Activated CD8-positive, alpha-beta memory T cell treated with anti-CD3 and anti-CD28 coated beads, Interleukin-2, amount 10 ng/mL, durations not matched to agents 7 days and 5 days (primary cell): ENCODE data around the gene ST3GAL2. TPM values are rescaled to one million over a fixed set of nuclear protein-coding genes. Genes with fewer than 3 reads are reported as not detected.
A peak's percentile ranks its signal among the peaks of the same experiment; 100 is the strongest.
"Not testable (repeated sequence)": the region's sequence is repeated elsewhere in the genome, so short reads cannot be mapped to it uniquely, and the experiment has no call there.

Source experiments
- ATAC-seq: fragments of 150-1000 bp; cut with Tn5 transposase; one replicate; pipeline ENCODE4 v1.10.0; 2021; ENCODE audit warnings: moderate library complexity
- CTCF ChIA-PET: fragments of 350-600 bp; sonication (Branson Sonifier 250); formaldehyde crosslinking; loops from one replicate; lab custom pipeline; 2021; ENCODE audit warnings: antibody characterized with exemption; lab: Charles Lee
- DNase-seq: peaks from one replicate; pipeline ENCODE4 v3.0.0-alpha.2; 2020
- H3K27ac Mint-ChIP-seq: one replicate; pipeline ENCODE4 v1.8.0; 2021; ENCODE audit warnings: mild to moderate bottlenecking, mixed read lengths
- H3K27me3 Mint-ChIP-seq: one replicate; pipeline ENCODE4 v1.8.0; 2021; ENCODE audit warnings: mixed read lengths
- H3K36me3 Mint-ChIP-seq: one replicate; pipeline ENCODE4 v1.8.0; 2021; ENCODE audit warnings: mild to moderate bottlenecking, mixed read lengths
- H3K4me1 Mint-ChIP-seq: one replicate; pipeline ENCODE4 v1.8.0; 2021; ENCODE audit warnings: mixed read lengths
- H3K4me3 Mint-ChIP-seq: one replicate; pipeline ENCODE4 v1.8.0; 2021; ENCODE audit warnings: mild to moderate bottlenecking, moderate library complexity, mixed read lengths
- H3K9me3 Mint-ChIP-seq: one replicate; pipeline ENCODE4 v1.8.0; 2022; ENCODE audit warnings: low read depth, mixed read lengths
- total RNA-seq, 2 experiments: library from RNA; stranded (reverse); gene quantifications; one replicate each; pipeline ENCODE4 v1.2.3, GENCODE V29; 2021

ST3GAL2 gene
- total RNA-seq, 2 experiments from 2014 or later = 23.6 to 34.2 TPM

DNA sequence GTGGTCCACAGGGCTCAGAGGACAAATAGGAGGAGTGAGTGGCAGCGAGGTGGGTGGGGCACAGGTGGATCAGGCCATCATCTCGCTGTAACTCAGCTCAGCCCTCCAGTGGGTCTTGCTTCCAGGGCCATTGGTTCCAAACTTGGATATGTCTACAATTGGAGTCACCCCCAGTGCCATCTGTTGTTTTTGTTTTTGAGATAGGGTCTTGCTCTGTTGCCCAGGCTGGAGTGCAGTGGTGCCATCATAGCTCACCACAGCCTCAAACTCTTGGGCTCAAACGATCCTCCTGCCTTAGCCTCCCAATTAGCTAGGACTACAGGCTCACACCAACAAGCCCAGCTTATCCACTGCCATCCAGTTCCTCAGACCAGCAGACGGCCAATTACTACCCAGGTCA, 46.3 kb downstream of the ST3GAL2 start:
- H3K4me1 Mint-ChIP-seq = peaks cover 15% of the 10 kb centered on the region
- H3K27me3 Mint-ChIP-seq = no peaks in the 10 kb centered on the region
- no peak for ATAC-seq
- no peak overlapping the region for H3K27ac Mint-ChIP-seq
- no peak overlapping the region for H3K4me3 Mint-ChIP-seq
- CTCF ChIA-PET = interaction anchor here (0.6 to 4.3 kb wide), 2 partner anchors 12 to 133 kb away, joined by 3 to 19 read pairs; no protein-coding TSS in a partner anchor
- no peaks in the 10 kb centered on the region for H3K9me3 Mint-ChIP-seq
- peaks cover 6% of the 10 kb centered on the region for H3K36me3 Mint-ChIP-seq
- DNase-seq = no peak

DNA sequence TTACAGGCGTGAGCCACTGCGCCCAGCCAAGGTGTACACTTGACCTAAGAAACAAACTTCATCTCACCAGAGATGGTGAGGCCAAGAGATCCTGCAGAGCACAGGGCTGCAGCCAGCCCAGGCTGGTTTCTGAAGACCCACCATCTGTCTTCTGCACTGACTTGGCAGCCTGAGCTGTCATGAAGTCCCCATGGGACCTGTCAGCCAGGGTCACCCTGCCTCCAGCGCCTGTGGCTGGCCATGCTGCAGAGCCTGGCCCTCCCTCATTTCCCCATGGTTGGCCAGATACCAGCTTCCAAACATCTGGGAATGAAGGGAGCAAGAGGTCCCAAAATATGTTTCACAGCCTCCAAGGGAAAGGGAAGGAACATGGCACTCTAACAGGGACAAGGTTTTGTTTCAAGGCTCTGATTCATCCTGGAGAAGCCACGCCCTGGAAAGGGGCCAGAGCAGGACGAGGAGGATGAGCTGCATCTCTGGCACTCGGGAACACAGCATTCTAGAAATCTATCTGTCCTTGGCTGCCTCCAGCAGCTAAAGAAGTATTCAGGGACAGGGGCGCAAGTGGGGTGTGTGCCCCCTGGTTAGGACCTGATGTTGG, 46.9 kb downstream of the ST3GAL2 start:
- Mint-ChIP-seq H3K4me3 (no peak overlapping the region), H3K4me1 (peaks cover 15% of the 10 kb centered on the region), H3K36me3 (peaks cover 6% of the 10 kb centered on the region), H3K9me3 (no peaks in the 10 kb centered on the region), H3K27me3 (no peaks in the 10 kb centered on the region), H3K27ac (no peak overlapping the region)
- ATAC-seq (no peak), DNase-seq (no peak)
- CTCF ChIA-PET = interaction anchor here (0.6 to 4.3 kb wide), 4 partner anchors 7 to 134 kb away, joined by 3 to 19 read pairs (median 4); no protein-coding TSS in a partner anchor

DNA sequence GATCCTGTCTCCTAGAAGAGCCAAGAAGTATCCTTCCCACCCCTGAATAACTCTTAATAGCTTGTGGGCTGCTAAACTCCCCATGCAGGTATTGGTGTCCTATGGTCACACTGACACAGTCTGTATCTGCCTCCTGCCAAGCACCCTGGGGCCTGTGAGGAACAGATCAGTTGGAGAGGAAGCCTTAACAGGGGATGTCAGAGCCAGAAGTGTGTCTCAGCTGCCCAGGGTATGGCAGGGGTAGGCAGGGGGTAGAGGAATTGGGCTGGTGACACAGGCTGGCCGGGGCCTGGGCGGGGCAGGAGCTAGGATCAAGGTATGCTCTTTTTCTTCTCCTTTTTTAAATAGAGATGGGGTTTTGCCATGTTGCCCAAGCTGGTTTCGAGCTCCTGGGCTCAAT, 47.5 kb downstream of the ST3GAL2 start:
- no peak overlapping the region for H3K4me3 Mint-ChIP-seq
- H3K4me1 Mint-ChIP-seq = peaks cover 15% of the 10 kb centered on the region
- H3K27ac Mint-ChIP-seq = no peak overlapping the region
- no peaks in the 10 kb centered on the region for H3K27me3 Mint-ChIP-seq
- CTCF ChIA-PET = interaction anchor here (0.9 to 4.3 kb wide), 3 partner anchors 8 to 118 kb away, joined by 3 to 19 read pairs (median 4); no protein-coding TSS in a partner anchor
- no peak for ATAC-seq
- H3K36me3 Mint-ChIP-seq = peaks cover 6% of the 10 kb centered on the region
- no peak for DNase-seq
- H3K9me3 Mint-ChIP-seq = no peaks in the 10 kb centered on the region

DNA sequence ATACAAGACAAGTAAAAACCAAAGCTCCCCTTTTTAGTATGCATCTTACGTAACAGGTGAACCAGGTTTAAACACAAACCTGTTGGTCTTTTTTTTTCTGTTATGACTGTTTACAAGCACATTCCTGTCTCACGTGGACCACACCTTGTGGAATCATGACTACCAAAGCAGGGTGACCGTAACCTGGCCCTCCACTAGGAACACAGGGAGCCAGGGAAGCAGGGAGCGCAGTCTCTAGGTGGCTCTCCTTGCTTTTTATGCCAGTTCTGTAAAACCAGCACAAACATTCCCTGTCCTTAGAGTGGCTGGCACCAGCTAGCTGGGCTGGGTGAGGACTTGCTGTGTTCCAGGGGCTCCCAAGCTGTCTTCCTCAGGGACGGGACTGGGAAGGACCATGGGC, 48.1 kb downstream of the ST3GAL2 start:
- no peak overlapping the region for H3K27ac Mint-ChIP-seq

DNA sequence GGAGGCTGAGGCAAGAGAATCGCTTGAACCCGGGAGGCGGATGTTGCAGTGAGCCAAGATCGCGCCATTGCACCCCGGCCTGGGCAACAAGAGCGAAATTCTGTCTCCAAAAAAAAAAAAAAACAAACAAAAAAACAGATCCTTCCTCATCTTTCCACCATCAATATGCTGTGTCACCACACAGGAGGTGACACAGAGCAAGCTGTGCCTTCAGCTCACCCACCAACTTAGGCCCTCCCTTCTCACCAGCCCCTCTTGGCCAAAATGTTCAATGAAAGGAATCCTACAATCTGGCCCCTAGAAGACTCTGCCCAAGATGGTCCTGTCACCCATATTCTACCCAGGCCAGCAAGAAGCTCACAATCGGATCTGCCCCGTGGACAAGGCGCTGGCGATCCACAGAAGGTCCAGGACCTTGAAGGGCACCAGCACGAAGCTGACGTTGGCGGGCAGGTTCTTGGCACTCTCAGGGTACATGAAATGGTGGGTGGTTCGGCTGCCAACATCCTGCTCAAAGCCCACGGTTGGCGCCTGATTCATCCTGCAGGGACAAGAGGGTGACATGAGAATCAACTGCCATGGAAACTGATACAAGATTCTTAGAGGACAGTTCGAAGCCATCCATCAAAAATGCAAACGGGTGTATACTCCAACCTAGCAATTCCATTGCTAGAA, 50.8 kb downstream of the ST3GAL2 start:
- no peak overlapping the region for H3K27ac Mint-ChIP-seq
- no peaks in the 10 kb centered on the region for H3K27me3 Mint-ChIP-seq
- no peak overlapping the region for H3K4me3 Mint-ChIP-seq
- peaks cover 13% of the 10 kb centered on the region for H3K4me1 Mint-ChIP-seq
- CTCF ChIA-PET = interaction anchor here (0.7 to 2.0 kb wide), 4 partner anchors 18 to 1236 kb away, joined by 3 to 5 read pairs (median 4); no protein-coding TSS in a partner anchor
- DNase-seq (no peak), ATAC-seq (no peak)
- no peaks in the 10 kb centered on the region for H3K9me3 Mint-ChIP-seq
- peaks cover 6% of the 10 kb centered on the region for H3K36me3 Mint-ChIP-seq

More for the DNA sequence above, 48.1 kb downstream of the ST3GAL2 start:
- Mint-ChIP-seq H3K4me3 (no peak overlapping the region), H3K36me3 (peaks cover 6% of the 10 kb centered on the region), H3K4me1 (peaks cover 15% of the 10 kb centered on the region), H3K27me3 (no peaks in the 10 kb centered on the region), H3K9me3 (no peaks in the 10 kb centered on the region)
- CTCF ChIA-PET = interaction anchor here (0.9 to 4.3 kb wide), 2 partner anchors 9 to 10 kb away, joined by 3 to 19 read pairs; no protein-coding TSS in a partner anchor
- DNase-seq (no peak), ATAC-seq (no peak)

DNA sequence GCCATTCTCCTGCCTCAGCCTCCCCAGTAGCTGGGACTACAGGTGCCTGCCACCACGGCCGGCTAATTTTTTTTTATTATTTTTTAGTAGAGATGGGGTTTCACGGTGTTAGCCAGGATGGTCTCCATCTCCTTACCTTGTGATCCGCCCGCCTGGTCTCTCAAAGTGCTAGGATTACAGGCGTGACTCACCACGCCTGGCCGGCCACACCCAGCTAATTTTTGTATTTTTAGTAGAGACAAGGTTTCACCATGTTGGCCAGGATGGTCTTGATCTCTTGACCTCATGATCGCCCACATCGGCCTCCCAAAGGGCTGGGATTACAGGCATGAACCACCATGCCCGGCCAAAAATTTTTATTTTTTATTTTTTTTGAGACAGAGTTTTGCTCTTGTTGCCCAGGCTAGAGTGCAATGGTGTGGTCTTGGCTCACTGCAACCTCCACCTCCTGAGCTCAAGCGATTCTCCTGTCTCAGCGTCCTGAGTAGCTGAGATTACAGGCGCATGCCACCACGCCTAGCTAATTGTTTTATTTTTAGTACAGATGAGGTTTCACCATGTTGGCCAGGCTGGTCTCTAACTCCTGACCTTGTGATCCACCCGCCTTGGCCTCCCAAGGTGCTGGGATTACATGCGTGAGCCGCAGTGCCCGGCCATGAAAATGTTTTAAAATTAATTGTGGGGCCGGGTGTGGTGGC, 52.5 kb downstream of the ST3GAL2 start:
- H3K27me3 Mint-ChIP-seq, DNase-seq, H3K4me3 Mint-ChIP-seq, H3K9me3 Mint-ChIP-seq, ATAC-seq, H3K27ac Mint-ChIP-seq, H3K36me3 Mint-ChIP-seq: not testable (repeated sequence)
- H3K4me1 Mint-ChIP-seq = peaks cover 15% of the 10 kb centered on the region
- CTCF ChIA-PET = interaction anchor here (2.0 kb wide), 1 partner anchor 17 kb away, joined by 5 read pairs; no protein-coding TSS in a partner anchor

DNA sequence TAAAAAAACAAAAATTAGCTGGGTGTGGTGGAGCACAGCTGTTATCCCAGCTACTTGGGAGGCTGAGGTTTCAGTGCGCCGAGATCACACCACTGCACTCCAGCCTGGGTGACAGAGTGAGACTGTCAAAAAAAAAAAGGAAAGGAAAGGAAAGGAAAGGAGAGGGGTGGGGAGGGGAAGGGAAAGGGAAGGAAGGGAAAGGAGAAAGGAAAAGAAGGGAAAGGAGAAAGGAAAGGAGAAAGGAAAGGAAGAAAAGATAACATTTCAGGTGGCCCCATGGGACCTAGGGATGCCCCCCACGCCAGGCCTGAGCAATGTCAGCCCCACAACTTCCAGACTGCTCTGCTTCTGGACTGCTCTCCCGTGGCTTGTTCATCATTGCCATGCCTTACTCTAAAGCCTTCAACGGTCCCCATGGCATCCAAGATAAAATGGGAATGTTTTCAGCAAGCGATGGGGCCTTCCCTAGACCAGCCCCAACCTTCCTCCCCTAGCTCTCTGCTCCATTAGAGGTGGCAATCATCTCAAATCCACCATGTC, 55.4 kb downstream of the ST3GAL2 start:
- H3K27me3 Mint-ChIP-seq = no peaks in the 10 kb centered on the region
- no peaks in the 10 kb centered on the region for H3K9me3 Mint-ChIP-seq
- CTCF ChIA-PET = no interaction called here
- ATAC-seq (no peak), DNase-seq (no peak)
- H3K4me3 Mint-ChIP-seq = no peak overlapping the region
- H3K27ac Mint-ChIP-seq = no peak overlapping the region
- H3K4me1 Mint-ChIP-seq = peaks cover 11% of the 10 kb centered on the region
- peaks cover 9% of the 10 kb centered on the region for H3K36me3 Mint-ChIP-seq

DNA sequence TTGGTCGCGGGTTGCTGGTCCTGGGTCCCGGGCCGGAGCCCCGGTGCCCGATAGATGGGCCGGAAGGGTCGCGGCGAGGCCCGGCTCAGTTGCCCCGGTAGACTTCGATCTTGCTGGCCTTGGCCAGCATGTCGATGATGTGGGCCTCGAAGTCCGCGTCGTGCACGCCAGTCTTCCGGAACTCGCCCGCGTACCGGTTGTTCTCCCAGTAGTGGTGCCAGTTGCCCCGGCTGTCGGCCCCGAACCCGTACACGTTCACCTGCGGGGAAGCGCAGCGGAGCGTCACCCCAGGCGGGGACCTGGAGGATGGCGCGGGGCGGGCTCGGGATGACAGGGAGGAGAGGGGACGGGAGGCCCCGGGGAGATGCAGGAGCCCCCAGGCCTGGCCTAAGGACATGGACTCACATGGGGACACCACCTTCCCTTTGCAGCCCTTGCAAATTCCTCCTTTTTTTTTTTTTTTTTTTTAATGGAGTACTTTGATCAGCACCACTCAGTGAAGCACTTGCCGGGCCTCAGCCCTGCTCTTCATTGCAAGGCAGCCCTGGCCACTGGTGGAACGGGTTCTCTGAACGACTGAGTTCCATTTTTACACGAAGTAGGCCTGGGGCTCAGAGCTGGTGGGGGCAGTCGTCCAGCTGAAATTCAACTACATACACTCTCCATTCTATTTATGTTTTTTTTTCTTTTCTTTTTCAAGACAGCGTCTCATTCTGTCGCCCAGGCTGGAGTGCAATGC, 57.1 kb downstream of the ST3GAL2 start:
- H3K36me3 Mint-ChIP-seq = peaks cover 8% of the 10 kb centered on the region
- H3K4me3 Mint-ChIP-seq = peak overlapping the region; percentile 92
- no peak for DNase-seq
- H3K9me3 Mint-ChIP-seq = no peaks in the 10 kb centered on the region
- CTCF ChIA-PET = interaction anchor here (0.6 to 3.3 kb wide), 17 partner anchors 9 to 271 kb away, joined by 3 to 19 read pairs (median 4); partner anchors contain the start of genes COG4, DDX19A, DDX19B and SF3B3
- ATAC-seq = no peak
- peaks cover 14% of the 10 kb centered on the region for H3K4me1 Mint-ChIP-seq
- H3K27ac Mint-ChIP-seq = peak overlapping the region; percentile 93
- no peaks in the 10 kb centered on the region for H3K27me3 Mint-ChIP-seq

DNA sequence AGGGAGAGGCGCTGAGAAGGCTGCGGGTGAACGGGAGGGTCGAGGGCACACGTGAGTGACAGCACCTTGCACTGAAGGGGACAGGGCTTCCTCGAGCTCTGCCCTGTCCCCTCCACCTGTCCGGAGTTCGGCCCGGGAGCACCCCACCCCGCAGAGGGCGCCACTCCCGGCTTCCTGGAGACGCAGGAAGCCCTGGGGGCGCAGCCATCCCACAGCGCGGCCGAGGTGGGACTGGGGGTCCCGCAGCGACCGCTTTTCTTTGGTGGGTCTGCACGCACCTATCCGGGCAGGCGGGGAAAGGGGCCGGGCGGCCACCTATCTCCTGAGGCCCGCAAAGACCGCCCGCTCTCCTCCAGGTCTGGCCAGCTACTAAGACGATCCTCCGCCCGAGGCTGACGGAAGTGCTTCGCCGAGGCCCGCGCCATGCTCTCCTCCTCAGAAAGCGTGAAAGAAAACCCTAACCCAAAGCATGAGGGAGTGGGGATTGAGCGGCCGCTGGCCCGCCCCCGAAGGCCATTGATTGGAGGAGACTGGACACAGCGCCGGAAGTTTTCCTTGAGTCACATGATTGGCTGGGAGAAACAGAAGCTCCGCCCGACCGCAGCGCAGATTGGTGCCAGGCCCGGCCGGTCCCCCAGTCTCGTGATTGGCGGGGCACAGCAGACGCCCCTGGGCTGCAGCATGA, 57.8 kb downstream of the ST3GAL2 start:
- Mint-ChIP-seq H3K27me3 (no peaks in the 10 kb centered on the region), H3K27ac (peak overlapping the region; percentile 93), H3K4me3 (peak overlapping the region; percentile 92), H3K4me1 (peaks cover 14% of the 10 kb centered on the region), H3K36me3 (peaks cover 9% of the 10 kb centered on the region), H3K9me3 (no peaks in the 10 kb centered on the region)
- ATAC-seq (peak; percentile 96), DNase-seq (peak; percentile 99)
- CTCF ChIA-PET = interaction anchor here (0.6 to 3.3 kb wide), 19 partner anchors 8 to 272 kb away, joined by 3 to 19 read pairs (median 4); partner anchors contain the start of genes COG4, DDX19A, DDX19B and SF3B3

DNA sequence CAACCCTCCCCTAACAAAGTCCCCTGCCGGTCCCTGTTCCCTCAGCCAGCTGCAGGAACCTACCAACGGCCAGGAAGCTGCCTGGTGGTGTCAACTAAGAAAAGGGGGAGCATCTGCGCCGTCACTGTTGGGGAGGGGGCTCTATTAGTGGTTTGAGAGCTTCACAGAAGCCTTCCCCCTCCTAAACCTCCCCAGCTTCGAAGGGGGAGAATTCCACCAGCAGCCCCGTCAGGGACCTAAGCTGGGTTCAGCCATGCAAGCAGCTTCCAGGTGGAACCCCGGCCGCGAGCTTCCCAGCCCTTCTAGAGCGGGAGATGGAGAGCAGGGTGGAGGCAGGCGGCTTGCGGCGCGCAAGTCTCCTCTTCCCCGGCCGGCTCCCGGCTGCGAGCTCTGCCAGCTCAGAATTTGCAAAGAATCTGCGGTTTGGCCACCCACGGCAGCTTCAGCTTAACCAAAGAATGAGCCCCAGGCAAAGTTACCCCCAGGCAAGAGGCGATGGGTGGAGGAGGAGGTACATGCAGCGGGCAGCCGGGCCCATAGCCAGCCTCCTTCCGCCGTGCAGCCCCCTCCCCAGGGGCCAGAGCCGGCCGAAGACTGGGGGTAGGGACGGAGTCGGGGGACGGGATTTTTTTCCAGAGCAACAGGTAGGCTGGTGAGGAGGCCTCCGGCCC, 58.5 kb downstream of the ST3GAL2 start:
- ATAC-seq = peak; percentile 13
- peak; percentile 86 for DNase-seq
- Mint-ChIP-seq H3K27me3 (no peaks in the 10 kb centered on the region), H3K4me3 (peak overlapping the region; percentile 92), H3K36me3 (peaks cover 11% of the 10 kb centered on the region), H3K9me3 (no peaks in the 10 kb centered on the region), H3K27ac (peak overlapping the region; percentile 93), H3K4me1 (peaks cover 16% of the 10 kb centered on the region)
- CTCF ChIA-PET = interaction anchor here (0.7 to 3.3 kb wide), 15 partner anchors 8 to 144 kb away, joined by 3 to 19 read pairs (median 5); partner anchors contain the start of genes COG4, DDX19A, DDX19B and SF3B3

DNA sequence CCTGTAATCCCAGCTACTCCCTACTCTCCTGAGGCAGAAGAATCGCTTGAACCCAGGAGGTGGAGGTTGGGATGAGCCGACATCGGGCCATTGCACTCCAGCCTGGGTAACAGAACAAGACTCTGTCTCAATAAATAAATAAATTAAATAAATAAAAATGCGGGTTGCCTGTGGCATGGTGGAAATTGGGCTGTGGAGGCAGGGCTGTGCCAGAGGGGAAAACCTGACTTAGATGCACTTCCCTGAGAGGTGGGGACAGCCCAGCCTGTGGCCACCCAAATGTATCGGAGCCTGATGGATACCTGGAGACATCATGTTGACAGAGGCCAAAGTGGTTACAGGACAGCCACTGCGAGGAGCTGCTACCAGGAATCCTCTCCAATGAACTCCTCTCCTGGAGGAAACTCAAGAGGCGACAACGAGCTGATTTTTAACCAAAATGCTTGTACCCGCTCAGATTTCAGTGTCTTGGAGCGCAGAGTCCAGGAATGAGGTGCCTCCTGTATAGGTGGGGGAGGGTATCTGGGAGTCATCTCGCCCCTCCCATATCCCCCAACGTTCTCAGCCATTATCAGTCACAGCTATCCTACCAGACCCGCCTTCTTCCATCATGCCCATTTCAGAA, 59.9 kb downstream of the ST3GAL2 start:
- CTCF ChIA-PET = interaction anchor here (3.3 kb wide), 1 partner anchor 9 kb away, joined by 14 read pairs; no protein-coding TSS in a partner anchor
- DNase-seq (no peak), ATAC-seq (no peak)
- Mint-ChIP-seq H3K4me3 (peak overlapping the region; percentile 92), H3K9me3 (no peaks in the 10 kb centered on the region), H3K4me1 (peaks cover 16% of the 10 kb centered on the region), H3K27ac (no peak overlapping the region), H3K36me3 (peaks cover 15% of the 10 kb centered on the region), H3K27me3 (no peaks in the 10 kb centered on the region)
